Vagina (tissue), 2 donors: ENCODE measurements around the gene MARCHF3.
"Not testable (repeated sequence)": the region's sequence is repeated elsewhere in the genome, so short reads cannot be mapped to it uniquely, and the experiment has no call there.

Experiments used
- POLR2AphosphoS5 ChIP-seq, 2 donors: sonication (generic); formaldehyde crosslinking; IDR thresholded peaks; one replicate each; pipeline ENCODE4 v1.9.0; 2017; ENCODE audit warnings: antibody characterized with exemption in 2 of 2, mild to moderate bottlenecking in 2 of 2, low read depth in 1 of 2; ENCODE audit not compliant: insufficient read depth in 1 of 2
- TF ChIP-seq, protein P1 (sequence below), 3 experiments: fragments of 450-650 bp in 2 of 3; fragments of 200-600 bp in 1 of 3; sonication (generic) in 1 of 3; IDR thresholded peaks; one replicate each; pipeline ENCODE4 v1.5.1; 2017 to 2019; ENCODE audit warnings: antibody characterized with exemption in 3 of 3, mild to moderate bottlenecking in 2 of 3, moderate library complexity in 2 of 3

DNA sequence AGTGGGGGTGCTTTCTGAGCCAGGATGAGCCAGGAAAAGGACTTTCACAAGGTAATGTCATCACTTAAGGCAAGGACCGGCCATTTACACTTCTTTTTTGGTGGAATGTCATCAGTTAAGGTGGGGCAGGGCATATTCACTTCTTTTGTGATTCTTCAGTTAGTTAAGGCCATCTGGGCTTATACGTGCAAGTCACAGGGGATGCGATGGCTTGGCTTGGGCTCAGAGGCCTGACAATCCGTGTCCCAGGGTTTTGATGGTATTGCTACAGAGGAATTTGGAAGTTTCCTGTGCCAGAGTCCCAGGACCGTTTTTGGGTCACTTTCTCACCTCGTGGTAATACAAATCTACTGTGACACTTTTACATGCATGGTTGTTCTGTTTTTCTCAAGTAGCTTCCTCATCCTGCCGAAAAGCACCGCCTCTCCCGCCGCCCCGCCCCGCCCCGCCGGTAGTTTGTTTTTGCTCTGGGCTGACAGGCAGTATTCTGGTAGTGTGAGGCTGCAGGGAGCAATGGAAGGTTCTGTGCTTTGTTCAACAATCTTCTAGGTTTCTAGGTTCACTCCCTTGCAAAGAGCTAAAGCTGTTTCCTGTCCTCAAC, 184.8 kb downstream of the MARCHF3 start:
- TF ChIP-seq POLR2AphosphoS5 (IDR thresholded peaks at IDR 0.05; ENCODE audit: insufficient read depth in 1 of 2, low read depth in 1 of 2), result not testable (repeated sequence)
- TF ChIP-seq, protein P1, sequence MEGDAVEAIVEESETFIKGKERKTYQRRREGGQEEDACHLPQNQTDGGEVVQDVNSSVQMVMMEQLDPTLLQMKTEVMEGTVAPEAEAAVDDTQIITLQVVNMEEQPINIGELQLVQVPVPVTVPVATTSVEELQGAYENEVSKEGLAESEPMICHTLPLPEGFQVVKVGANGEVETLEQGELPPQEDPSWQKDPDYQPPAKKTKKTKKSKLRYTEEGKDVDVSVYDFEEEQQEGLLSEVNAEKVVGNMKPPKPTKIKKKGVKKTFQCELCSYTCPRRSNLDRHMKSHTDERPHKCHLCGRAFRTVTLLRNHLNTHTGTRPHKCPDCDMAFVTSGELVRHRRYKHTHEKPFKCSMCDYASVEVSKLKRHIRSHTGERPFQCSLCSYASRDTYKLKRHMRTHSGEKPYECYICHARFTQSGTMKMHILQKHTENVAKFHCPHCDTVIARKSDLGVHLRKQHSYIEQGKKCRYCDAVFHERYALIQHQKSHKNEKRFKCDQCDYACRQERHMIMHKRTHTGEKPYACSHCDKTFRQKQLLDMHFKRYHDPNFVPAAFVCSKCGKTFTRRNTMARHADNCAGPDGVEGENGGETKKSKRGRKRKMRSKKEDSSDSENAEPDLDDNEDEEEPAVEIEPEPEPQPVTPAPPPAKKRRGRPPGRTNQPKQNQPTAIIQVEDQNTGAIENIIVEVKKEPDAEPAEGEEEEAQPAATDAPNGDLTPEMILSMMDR (IDR thresholded peaks at IDR 0.05), result not testable (repeated sequence)
